ENCODE measurements around the gene AGAP2.

Gene AGAP2

GRCh38 chr12:57743769-57744168 is 5.2 kb upstream of the AGAP2 start:
- TF ChIP-seq CTCF (conservative IDR thresholded peaks at IDR 0.05) (no peak), ZFX (IDR thresholded peaks at IDR 0.05) (no peak)
- no peak overlapping the region for H3K27ac ChIP-seq

DNA sequence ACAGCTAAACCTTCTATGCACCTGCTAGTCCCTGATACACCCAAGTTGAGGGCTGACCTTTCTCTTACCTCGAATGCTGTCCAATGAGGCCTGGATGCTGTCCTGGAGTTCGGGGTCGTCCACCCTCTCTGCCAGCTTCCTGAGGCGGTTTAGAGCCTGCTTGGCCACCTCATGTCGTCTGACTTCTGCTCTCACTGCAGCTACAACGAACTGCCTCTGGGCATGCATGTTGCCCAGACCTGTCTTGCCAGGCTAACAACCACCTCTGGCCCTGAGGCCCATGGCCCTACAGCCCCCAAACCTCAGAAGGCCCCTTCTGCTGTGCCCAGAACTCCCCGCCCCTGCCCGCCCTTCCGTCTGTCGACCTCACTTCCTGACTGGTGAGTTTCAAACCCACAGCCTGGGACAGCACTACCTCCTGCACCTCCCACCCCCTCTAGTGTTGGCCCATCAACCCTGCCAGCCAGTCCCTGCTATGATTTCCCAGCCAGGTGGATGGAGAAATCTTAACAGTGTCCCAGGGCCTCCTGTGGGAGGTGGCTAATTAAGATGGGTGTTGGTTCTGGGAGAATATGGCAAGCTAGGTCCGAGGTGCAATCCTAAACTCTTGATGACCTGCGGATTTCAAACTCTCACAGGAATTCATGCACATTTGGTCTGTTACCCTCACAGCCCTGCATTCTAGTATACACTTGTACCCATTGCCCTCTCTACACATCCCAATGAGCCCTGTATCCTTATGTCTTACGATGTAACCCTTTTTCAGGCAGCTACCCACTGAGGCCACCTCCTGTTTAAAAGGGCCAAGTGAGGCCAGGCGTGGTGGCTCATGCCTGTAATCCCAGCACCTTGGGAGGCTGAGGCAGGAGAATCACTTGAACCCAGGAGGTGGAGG is 3.5 kb upstream of the AGAP2 start:
- no peak overlapping the region for H3K27ac ChIP-seq
- TF ChIP-seq CTCF (conservative IDR thresholded peaks at IDR 0.05) = no peak
- no peak for TF ChIP-seq ZFX (IDR thresholded peaks at IDR 0.05)

DNA sequence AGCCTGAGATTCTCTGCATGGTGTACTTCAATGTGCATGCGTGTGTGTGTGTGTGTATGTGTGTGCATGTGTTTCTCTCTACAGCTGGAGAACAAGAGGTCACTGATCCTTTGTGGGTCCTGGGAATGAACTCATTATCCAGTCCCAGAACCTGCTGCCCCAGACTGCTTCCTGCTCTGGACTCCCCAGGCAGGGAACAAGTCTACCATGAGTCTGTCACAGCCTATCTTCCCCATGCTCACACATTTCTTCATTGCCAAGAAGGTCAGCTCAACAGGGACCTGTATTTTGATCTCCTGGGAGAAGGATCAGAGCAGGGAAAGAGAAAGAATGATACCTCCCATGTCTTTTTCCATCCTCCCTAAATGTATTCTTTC is 2.9 kb upstream of the AGAP2 start:
- no peak for TF ChIP-seq CTCF (conservative IDR thresholded peaks at IDR 0.05)
- no peak for TF ChIP-seq ZFX (IDR thresholded peaks at IDR 0.05)
- H3K27ac ChIP-seq = no peak overlapping the region

DNA sequence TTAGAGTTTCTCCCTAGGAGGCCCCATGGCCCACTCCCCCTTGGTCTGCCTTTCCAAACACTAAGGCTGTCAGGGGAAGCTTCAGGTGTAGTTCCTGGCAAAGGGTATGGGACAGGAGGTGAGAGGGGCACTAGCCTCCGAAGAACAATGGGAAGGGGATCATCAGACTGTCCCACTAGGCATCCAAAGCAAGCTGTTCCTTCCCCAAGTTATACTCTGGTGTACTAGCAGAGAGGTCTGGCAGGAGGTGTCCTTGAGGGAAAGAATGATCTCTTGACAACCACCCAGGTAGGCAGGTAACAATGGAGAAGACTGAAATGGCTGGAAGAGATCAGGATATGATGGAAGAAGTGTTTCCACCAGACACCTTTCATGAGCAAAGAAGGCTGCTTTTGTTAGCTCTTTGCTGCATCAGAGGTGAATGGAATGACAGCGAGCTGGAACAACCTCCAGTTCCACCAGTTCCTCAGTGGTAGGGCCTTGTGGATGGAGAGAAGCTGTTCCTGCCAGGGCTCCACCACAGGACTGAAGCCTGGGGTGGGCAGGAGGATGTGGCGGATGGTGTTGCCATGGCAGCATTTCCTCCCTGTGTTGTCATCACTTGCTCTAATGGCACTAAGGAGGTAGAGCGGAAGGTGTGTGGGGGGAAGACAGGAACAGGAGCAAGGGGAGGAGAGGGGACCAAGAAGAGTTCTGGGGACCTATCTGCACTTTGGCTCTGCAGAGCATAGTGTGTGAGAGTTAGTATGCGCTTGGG is 2.3 kb upstream of the AGAP2 start:
- TF ChIP-seq CTCF (conservative IDR thresholded peaks at IDR 0.05) (no peak), ZFX (IDR thresholded peaks at IDR 0.05) (no peak)
- no peak overlapping the region for H3K27ac ChIP-seq

DNA sequence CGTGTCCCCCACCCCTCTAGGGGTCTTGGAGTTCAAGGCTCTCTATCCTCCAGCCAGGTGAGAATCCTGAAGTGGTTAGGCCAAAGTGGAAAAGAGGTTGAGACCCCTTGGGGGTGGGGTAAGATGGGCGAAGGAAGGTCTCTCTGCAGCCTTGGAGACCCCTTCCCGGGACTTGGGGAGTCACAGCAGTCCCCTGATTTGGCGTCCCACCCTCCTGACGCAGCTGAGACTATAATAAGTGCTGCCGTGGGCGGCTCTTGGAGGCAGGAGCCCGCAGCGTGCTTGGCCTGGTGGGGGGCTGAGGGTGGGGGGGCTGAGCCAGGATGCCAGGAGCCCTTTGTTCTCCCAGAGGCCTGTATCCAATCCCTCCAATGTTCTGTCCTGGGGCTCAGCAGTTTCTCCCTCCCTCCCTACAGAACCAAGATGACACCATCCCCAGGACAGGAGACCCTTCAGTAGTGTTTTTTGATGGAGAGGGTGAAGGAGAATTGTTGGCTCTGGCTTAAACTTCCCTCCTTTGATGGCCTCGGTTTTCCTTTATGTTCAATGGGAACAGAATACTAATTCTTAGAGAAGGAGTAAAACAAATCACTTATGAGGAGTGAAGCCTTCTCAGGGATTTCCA is 1.5 kb upstream of the AGAP2 start:
- TF ChIP-seq ZFX (IDR thresholded peaks at IDR 0.05) (no peak), CTCF (conservative IDR thresholded peaks at IDR 0.05) (no peak)
- no peak overlapping the region for H3K27ac ChIP-seq

GRCh38 chr12:57739387-57739786 is 845 bp upstream of the AGAP2 start:
- no peak overlapping the region for H3K27ac ChIP-seq
- TF ChIP-seq CTCF (conservative IDR thresholded peaks at IDR 0.05) = no peak
- no peak for TF ChIP-seq ZFX (IDR thresholded peaks at IDR 0.05)
